Measurements from ENCODE around the gene SNCB.

GRCh38 chr5:176660530-176660859 is 30.2 kb upstream of the SNCB start:
- TF ChIP-seq CTCF (IDR thresholded peaks at IDR 0.05) (no peak), POLR2A (IDR thresholded peaks at IDR 0.05) (no peak), POLR2AphosphoS5 (IDR thresholded peaks at IDR 0.05; ENCODE audit: insufficient read depth in 1 of 2, low read depth in 1 of 2) (no peak)

Data from vagina (tissue), 2 donors.